H9 (cell line): Measurements from ENCODE around the gene CKS2. TPM values are rescaled to one million over a fixed set of nuclear protein-coding genes. Genes with fewer than 3 reads are reported as not detected.

Source experiments
- DNase-seq: peaks from one replicate; pipeline ENCODE4 v3.0.0-alpha.2; 2017
- H2AFZ ChIP-seq: one replicate; pipeline ENCODE4 v1.6.1; 2013; ENCODE audit warnings: mild to moderate bottlenecking, low read length, control low read depth, moderate library complexity
- H2AK5ac ChIP-seq: 2 replicates; pipeline ENCODE4 v1.6.1; 2013; ENCODE audit warnings: low read length, control low read depth, mixed read lengths; ENCODE audit not compliant: insufficient read length
- H2BK120ac ChIP-seq: one replicate; pipeline ENCODE4 v1.6.1; 2013; ENCODE audit warnings: low read depth, mild to moderate bottlenecking, low read length, control low read depth, inconsistent platforms; ENCODE audit not compliant: poor library complexity, severe bottlenecking
- H2BK12ac ChIP-seq: 2 replicates; pipeline ENCODE4 v1.6.1; 2013; ENCODE audit warnings: low read length, control low read depth, mixed read lengths, low read depth; ENCODE audit not compliant: insufficient read length
- H2BK15ac ChIP-seq: 2 replicates; pipeline ENCODE4 v1.6.1; 2013; ENCODE audit warnings: low read depth, low read length, control low read depth
- H2BK20ac ChIP-seq: one replicate; pipeline ENCODE4 v1.6.1; 2013; ENCODE audit warnings: low read depth, mild to moderate bottlenecking, low read length, control low read depth, inconsistent platforms; ENCODE audit not compliant: poor library complexity, severe bottlenecking
- H2BK5ac ChIP-seq: 2 replicates; pipeline ENCODE4 v1.6.1; 2013; ENCODE audit warnings: low read length, control low read depth, mixed read lengths; ENCODE audit not compliant: insufficient read length
- H3K14ac ChIP-seq: 2 replicates; pipeline ENCODE4 v1.6.1; 2013; ENCODE audit warnings: low read length, control low read depth; ENCODE audit not compliant: insufficient read depth
- H3K18ac ChIP-seq: 2 replicates; pipeline ENCODE4 v1.6.1; 2013; ENCODE audit warnings: low read depth, mild to moderate bottlenecking, mixed read lengths, low read length, control low read depth; ENCODE audit not compliant: insufficient read length
- H3K23ac ChIP-seq: 2 replicates; pipeline ENCODE4 v1.6.1; 2013; ENCODE audit warnings: low read length, control low read depth, mixed read lengths, low read depth; ENCODE audit not compliant: insufficient read length
- H3K23me2 ChIP-seq: 2 replicates; pipeline ENCODE4 v1.6.1; 2013; ENCODE audit warnings: low read depth, mild to moderate bottlenecking, mixed read lengths, low read length, control low read depth; ENCODE audit not compliant: insufficient read length, poor library complexity, severe bottlenecking
- H3K27ac ChIP-seq: 2 replicates; pipeline ENCODE4 v1.5.1; 2013; ENCODE audit warnings: low read length, control low read depth, mixed read lengths, low read depth; ENCODE audit not compliant: insufficient read length
- H3K27me3 ChIP-seq: 2 replicates; pipeline ENCODE4 v1.6.1; 2013; ENCODE audit warnings: low read length, control low read depth, inconsistent platforms; ENCODE audit not compliant: insufficient read depth
- H3K4ac ChIP-seq: 2 replicates; pipeline ENCODE4 v1.6.1; 2013; ENCODE audit warnings: low read depth, mild to moderate bottlenecking, control low read depth, inconsistent platforms, low read length, moderate library complexity
- H3K4me1 ChIP-seq: 2 replicates; pipeline ENCODE4 v1.6.1; 2013; ENCODE audit warnings: low read length, control low read depth, inconsistent platforms; ENCODE audit not compliant: insufficient read depth
- H3K4me2 ChIP-seq: 2 replicates; pipeline ENCODE4 v1.6.1; 2013; ENCODE audit warnings: low read length, control low read depth, mixed read lengths; ENCODE audit not compliant: insufficient read length, insufficient read depth
- H3K56ac ChIP-seq: 2 replicates; pipeline ENCODE4 v1.6.1; 2013; ENCODE audit warnings: low read depth, mild to moderate bottlenecking, mixed read lengths, low read length, control low read depth; ENCODE audit not compliant: insufficient read length
- H3K79me1 ChIP-seq: 2 replicates; pipeline ENCODE4 v1.6.1; 2013; ENCODE audit warnings: low read depth, mild to moderate bottlenecking, moderate library complexity, low read length, control low read depth, inconsistent platforms; ENCODE audit not compliant: insufficient read depth, poor library complexity, severe bottlenecking
- H3K79me2 ChIP-seq: 2 replicates; pipeline ENCODE4 v1.6.1; 2013; ENCODE audit warnings: low read length, control low read depth, inconsistent platforms; ENCODE audit not compliant: insufficient read depth
- H3K9ac ChIP-seq: 2 replicates; pipeline ENCODE4 v1.6.1; 2013; ENCODE audit warnings: low read length, control low read depth, mixed read lengths; ENCODE audit not compliant: insufficient read length; ENCODE audit errors: extremely low read depth
- H3K9me3 ChIP-seq: one replicate; pipeline ENCODE4 v1.6.1; 2013; ENCODE audit warnings: low read depth, low read length, inconsistent platforms; ENCODE audit not compliant: control insufficient read depth
- H3T11ph ChIP-seq: one replicate; pipeline ENCODE4 v1.6.1; 2013; ENCODE audit warnings: mild to moderate bottlenecking, low read length, control low read depth, inconsistent platforms
- H4K20me1 ChIP-seq: one replicate; pipeline ENCODE4 v1.6.1; 2013; ENCODE audit not compliant: control insufficient read depth, insufficient read length, insufficient read depth
- H4K5ac ChIP-seq: 2 replicates; pipeline ENCODE4 v1.6.1; 2013; ENCODE audit warnings: low read depth, mild to moderate bottlenecking, mixed read lengths, low read length, control low read depth; ENCODE audit not compliant: insufficient read length
- H4K8ac ChIP-seq: replicated peaks from 2 replicates; pipeline ENCODE4 v1.6.1; 2013; ENCODE audit warnings: low read length, control low read depth, mixed read lengths, low read depth; ENCODE audit not compliant: insufficient read length
- H4K91ac ChIP-seq: 2 replicates; pipeline ENCODE4 v1.6.1; 2013; ENCODE audit warnings: low read depth, mild to moderate bottlenecking, moderate library complexity, mixed read lengths, low read length, control low read depth; ENCODE audit not compliant: insufficient read length
- H3K27ac Mint-ChIP-seq, 3 experiments: 2 replicates in 2 of 3; 3 replicates in 1 of 3; pipeline ENCODE4 v1.8.0; 2020 to 2021; ENCODE audit warnings: mixed read lengths in 3 of 3, mild to moderate bottlenecking in 1 of 3, moderate library complexity in 1 of 3
- H3K27me3 Mint-ChIP-seq: 2 replicates; pipeline ENCODE4 v1.8.0; 2021; ENCODE audit warnings: low read depth, mild to moderate bottlenecking, moderate library complexity, mixed read lengths
- H3K36me3 Mint-ChIP-seq, 3 experiments: 2 replicates in 2 of 3; 3 replicates in 1 of 3; pipeline ENCODE4 v1.8.0; 2020 to 2021; ENCODE audit warnings: low read depth in 3 of 3, mixed read lengths in 3 of 3; ENCODE audit not compliant: insufficient read depth in 1 of 3
- H3K4me1 Mint-ChIP-seq, 2 experiments: 2 replicates each; pipeline ENCODE4 v1.8.0; 2020; ENCODE audit warnings: mixed read lengths in 2 of 2
- H3K4me3 Mint-ChIP-seq, 2 experiments: 2 replicates in 1 of 2; 3 replicates in 1 of 2; pipeline ENCODE4 v1.8.0; 2020 to 2021; ENCODE audit warnings: mild to moderate bottlenecking in 2 of 2, mixed read lengths in 2 of 2, moderate library complexity in 1 of 2
- H3K9me3 Mint-ChIP-seq, 2 experiments: 2 replicates in 1 of 2; 3 replicates in 1 of 2; pipeline ENCODE4 v1.8.0; 2020; ENCODE audit warnings: mild to moderate bottlenecking in 2 of 2, mixed read lengths in 2 of 2, moderate library complexity in 1 of 2
- CTCF ChIP-seq: fragments of 200-600 bp; sonication (generic); conservative IDR thresholded peaks from 3 replicates; pipeline ENCODE4 v1.8.0; 2021; ENCODE audit warnings: antibody characterized with exemption, mild to moderate bottlenecking
- WGBS: extraction: QIAGEN DNeasy Blood & Tissue Kit; methylation state at CpG from one replicate; pipeline ENCODE4 v1.1.7; 2013; ENCODE audit warnings: missing lambda C conversion rate, low lambda C conversion rate, mixed read lengths; ENCODE audit not compliant: insufficient read length; ENCODE audit errors: extremely low coverage; 5-methylcytosine and 5-hydroxymethylcytosine counted together
- microRNA-seq: library from miRNA; unstranded; fragments of <30 nt; microRNA quantifications from one replicate; pipeline ENCODE4, GENCODE V29; 2020; ENCODE audit warnings: borderline microRNAs expressed
- total RNA-seq: library from RNA; stranded (reverse); gene quantifications from 2 replicates; pipeline ENCODE4 v1.2.1, GENCODE V29; 2021

The CKS2 gene
- total RNA-seq, 1 experiment from 2014 or later: 211 TPM

GRCh38 chr9:89365532-89365912 is 54.5 kb downstream of the CKS2 start:
- H3K23ac ChIP-seq: no peak overlapping the region
- H3K27me3 ChIP-seq: no peaks in the 10 kb centered on the region
- no peaks in the 10 kb centered on the region for H3K79me1 ChIP-seq
- no peaks in the 10 kb centered on the region for H4K20me1 ChIP-seq
- no peak overlapping the region for H4K5ac ChIP-seq
- no peak overlapping the region for H4K91ac ChIP-seq
- no peak overlapping the region for H2BK5ac ChIP-seq
- H2AFZ ChIP-seq: no peak overlapping the region
- peaks cover 1% of the 10 kb centered on the region; the same call in 1 of the 2 replicates for H3K27me3 Mint-ChIP-seq
- no peak overlapping the region for H3T11ph ChIP-seq
- no peaks in the 10 kb centered on the region for H3K4me1 ChIP-seq
- H3K4me1 Mint-ChIP-seq: no peaks in the 10 kb centered on the region
- H3K36me3 Mint-ChIP-seq: peaks cover 12 to 19% (median 18%) of the 10 kb centered on the region in 3 experiments
- H2BK20ac ChIP-seq: no peak overlapping the region
- H2AK5ac ChIP-seq: no peak overlapping the region
- no peak overlapping the region for H3K27ac ChIP-seq
- no peak overlapping the region for H3K9ac ChIP-seq
- H3K23me2 ChIP-seq: no peaks in the 10 kb centered on the region
- H3K18ac ChIP-seq: no peak overlapping the region
- no peak overlapping the region for H3K56ac ChIP-seq
- no peak for TF ChIP-seq CTCF
- H3K27ac Mint-ChIP-seq: no peak overlapping the region
- DNase-seq: no peak
- no peak overlapping the region for H2BK15ac ChIP-seq
- no peak overlapping the region for H4K8ac ChIP-seq
- no peak overlapping the region for H3K4me2 ChIP-seq
- no peak overlapping the region for H2BK120ac ChIP-seq
- no peaks in the 10 kb centered on the region for H3K9me3 ChIP-seq
- no peak overlapping the region for H3K4ac ChIP-seq
- no peaks in the 10 kb centered on the region for H3K9me3 Mint-ChIP-seq
- no peaks in the 10 kb centered on the region for H3K79me2 ChIP-seq
- no CpG with 5 or more reads among the region's 2 CpGs for WGBS
- no peak overlapping the region for H3K14ac ChIP-seq
- H2BK12ac ChIP-seq: no peak overlapping the region
- H3K4me3 Mint-ChIP-seq: no peak overlapping the region

Small RNAs within 50 kb of the gene (microRNA-seq; reads per million reads assigned to microRNA genes)
- not detected for gene MIR3153

Other genes starting within 250 kb of the CKS2 start
- gene SHC3, start 132.4 kb upstream of the CKS2 start, total RNA-seq: 1.3 and 1.8 TPM in 2 replicates
- gene SECISBP2, start 7.3 kb downstream of the CKS2 start, total RNA-seq: 58.2 and 62.7 TPM in 2 replicates
- 41.8 and 47.2 TPM in 2 replicates for gene SEMA4D, start 186.9 kb downstream of the CKS2 start, total RNA-seq